Chondrocyte (in vitro differentiated cells): Measurements from ENCODE around the gene ONECUT3. TPM values are rescaled to one million over a fixed set of nuclear protein-coding genes. Genes with fewer than 3 reads are reported as not detected.

Experiments
- DNase-seq: peaks from one replicate; pipeline ENCODE4 v3.0.0; 2021; ENCODE audit warnings: mixed read lengths, low spot score
- H3K27ac Mint-ChIP-seq: one replicate; pipeline ENCODE4 v1.8.0; 2021; ENCODE audit warnings: mild to moderate bottlenecking, moderate library complexity, mixed read lengths; ENCODE audit not compliant: unreplicated experiment
- H3K27me3 Mint-ChIP-seq: 2 replicates; pipeline ENCODE4 v1.8.0; 2021; ENCODE audit warnings: low read depth, mixed read lengths
- H3K36me3 Mint-ChIP-seq: 2 replicates; pipeline ENCODE4 v1.8.0; 2021; ENCODE audit warnings: low read depth, mixed read lengths
- H3K4me1 Mint-ChIP-seq: 2 replicates; pipeline ENCODE4 v1.8.0; 2021; ENCODE audit warnings: low read depth, mild to moderate bottlenecking, mixed read lengths
- H3K4me3 Mint-ChIP-seq: one replicate; pipeline ENCODE4 v1.8.0; 2021; ENCODE audit warnings: mild to moderate bottlenecking, moderate library complexity, mixed read lengths; ENCODE audit not compliant: unreplicated experiment
- H3K9me3 Mint-ChIP-seq: 2 replicates; pipeline ENCODE4 v1.8.0; 2021; ENCODE audit warnings: low read depth, mixed read lengths
- total RNA-seq: library from RNA; stranded (reverse); gene quantifications from 3 replicates; pipeline ENCODE4 v1.2.1, GENCODE V29; 2021
- TF ChIP-seq, protein P1 (sequence below): fragments of 200-600 bp; sonication (generic); IDR thresholded peaks from 2 replicates; pipeline ENCODE4 v1.5.0; 2021; ENCODE audit warnings: antibody characterized with exemption, mild to moderate bottlenecking, moderate library complexity

ONECUT3 gene
- total RNA-seq, 1 donor from 2014 or later = not detected

DNA sequence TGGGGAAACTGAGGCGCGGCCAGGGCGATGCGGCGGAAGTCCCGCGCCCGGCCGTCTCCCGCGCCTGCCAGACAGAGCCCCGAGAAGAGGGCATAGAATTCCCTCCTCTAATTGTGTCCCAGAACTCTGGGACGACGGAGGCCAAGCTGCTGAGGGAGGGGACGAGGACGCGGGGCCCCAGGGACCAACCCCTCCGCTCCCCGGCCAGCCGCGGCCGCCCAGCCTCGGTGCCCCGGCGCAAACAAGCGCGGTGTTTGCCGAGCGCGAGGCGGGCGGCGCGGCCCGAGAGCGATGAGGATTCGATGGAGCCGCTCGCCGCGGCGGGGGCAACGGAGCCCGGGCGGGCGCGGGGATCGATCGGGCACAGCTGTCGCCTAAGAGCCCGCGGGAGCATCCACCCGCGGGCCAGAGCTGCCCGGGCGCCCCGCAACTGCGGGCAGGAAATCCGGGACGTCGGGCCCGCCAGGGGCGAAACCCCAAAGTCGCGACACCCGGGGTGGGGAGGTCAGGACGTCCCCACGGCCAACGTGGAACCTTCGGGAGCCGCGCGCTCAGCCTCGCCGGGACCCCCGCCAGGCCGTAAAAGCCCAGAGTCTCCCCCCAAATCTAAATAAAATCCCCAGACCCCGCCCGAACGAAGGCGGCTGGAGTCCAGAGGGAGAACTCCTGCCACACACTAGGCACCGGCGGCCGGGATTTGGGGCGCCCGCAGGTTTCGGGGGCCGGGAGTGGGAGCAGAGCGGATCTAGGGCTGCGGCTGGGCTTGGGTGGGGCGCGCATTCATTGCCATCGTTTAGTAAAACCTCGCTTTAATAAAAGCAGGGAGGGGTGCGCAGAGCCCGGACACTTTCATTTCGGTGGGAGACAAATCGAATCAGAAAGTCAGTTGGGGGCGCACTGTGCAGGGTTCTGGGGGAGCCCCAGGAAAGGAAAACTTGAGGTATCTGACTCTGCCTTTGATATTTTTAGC, 3.6 kb upstream of the ONECUT3 start:
- H3K27me3 Mint-ChIP-seq = peaks cover 38% of the 10 kb centered on the region
- H3K4me3 Mint-ChIP-seq = no peak overlapping the region
- H3K27ac Mint-ChIP-seq = no peak overlapping the region
- H3K4me1 Mint-ChIP-seq = peaks cover 6% of the 10 kb centered on the region
- H3K9me3 Mint-ChIP-seq = no peaks in the 10 kb centered on the region
- H3K36me3 Mint-ChIP-seq = no peaks in the 10 kb centered on the region
- TF ChIP-seq, protein P1, sequence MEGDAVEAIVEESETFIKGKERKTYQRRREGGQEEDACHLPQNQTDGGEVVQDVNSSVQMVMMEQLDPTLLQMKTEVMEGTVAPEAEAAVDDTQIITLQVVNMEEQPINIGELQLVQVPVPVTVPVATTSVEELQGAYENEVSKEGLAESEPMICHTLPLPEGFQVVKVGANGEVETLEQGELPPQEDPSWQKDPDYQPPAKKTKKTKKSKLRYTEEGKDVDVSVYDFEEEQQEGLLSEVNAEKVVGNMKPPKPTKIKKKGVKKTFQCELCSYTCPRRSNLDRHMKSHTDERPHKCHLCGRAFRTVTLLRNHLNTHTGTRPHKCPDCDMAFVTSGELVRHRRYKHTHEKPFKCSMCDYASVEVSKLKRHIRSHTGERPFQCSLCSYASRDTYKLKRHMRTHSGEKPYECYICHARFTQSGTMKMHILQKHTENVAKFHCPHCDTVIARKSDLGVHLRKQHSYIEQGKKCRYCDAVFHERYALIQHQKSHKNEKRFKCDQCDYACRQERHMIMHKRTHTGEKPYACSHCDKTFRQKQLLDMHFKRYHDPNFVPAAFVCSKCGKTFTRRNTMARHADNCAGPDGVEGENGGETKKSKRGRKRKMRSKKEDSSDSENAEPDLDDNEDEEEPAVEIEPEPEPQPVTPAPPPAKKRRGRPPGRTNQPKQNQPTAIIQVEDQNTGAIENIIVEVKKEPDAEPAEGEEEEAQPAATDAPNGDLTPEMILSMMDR = no peak
- no peak for DNase-seq

DNA sequence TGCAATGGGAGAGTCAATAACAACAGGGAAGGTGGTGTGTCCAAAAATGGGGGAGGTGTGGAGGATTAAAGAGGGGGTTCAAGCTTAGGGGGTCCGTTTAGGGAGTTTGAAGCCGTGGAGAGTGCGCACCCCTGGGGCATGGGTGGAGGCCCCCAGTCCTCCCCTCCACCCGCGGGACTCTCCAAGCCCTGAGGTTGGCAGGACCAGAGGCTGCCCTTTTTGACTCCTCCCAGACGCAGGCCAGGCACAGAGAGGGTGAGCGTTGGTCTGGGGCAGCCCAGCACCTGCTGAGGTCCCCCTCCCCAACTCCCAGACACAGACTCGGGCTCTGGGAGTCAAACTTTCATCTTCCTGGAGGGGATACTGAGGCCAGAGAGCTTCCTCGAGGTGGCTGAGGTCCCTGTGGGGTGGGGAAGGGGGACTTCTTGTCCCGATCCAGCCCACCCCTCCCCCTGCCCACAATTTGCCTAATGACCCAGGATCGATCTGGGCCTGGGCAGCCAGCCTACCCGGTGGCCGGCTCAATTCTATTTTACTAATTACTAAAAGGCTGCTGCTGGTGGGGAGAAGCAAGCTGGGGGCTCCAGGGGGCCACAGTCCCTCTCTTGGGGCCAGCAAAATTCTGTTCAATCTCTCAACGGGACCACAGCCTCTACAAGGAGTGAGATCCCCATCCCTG, 2.8 kb upstream of the ONECUT3 start:
- Mint-ChIP-seq H3K36me3 (no peaks in the 10 kb centered on the region), H3K27me3 (peaks cover 42% of the 10 kb centered on the region), H3K4me1 (peaks cover 8% of the 10 kb centered on the region), H3K9me3 (no peaks in the 10 kb centered on the region), H3K4me3 (no peak overlapping the region), H3K27ac (no peak overlapping the region)
- TF ChIP-seq, protein P1 = no peak
- DNase-seq = no peak

- Mint-ChIP-seq H3K36me3 (no peaks in the 10 kb centered on the region), H3K4me3 (no peak overlapping the region), H3K27ac (no peak overlapping the region), H3K27me3 (peaks cover 48% of the 10 kb centered on the region), H3K9me3 (no peaks in the 10 kb centered on the region), H3K4me1 (peaks cover 10% of the 10 kb centered on the region)
- DNase-seq = no peak
- TF ChIP-seq, protein P1 = no peak
Observed at GRCh38 chr19:1751367-1752008, 1.8 kb upstream of the ONECUT3 start.

DNA sequence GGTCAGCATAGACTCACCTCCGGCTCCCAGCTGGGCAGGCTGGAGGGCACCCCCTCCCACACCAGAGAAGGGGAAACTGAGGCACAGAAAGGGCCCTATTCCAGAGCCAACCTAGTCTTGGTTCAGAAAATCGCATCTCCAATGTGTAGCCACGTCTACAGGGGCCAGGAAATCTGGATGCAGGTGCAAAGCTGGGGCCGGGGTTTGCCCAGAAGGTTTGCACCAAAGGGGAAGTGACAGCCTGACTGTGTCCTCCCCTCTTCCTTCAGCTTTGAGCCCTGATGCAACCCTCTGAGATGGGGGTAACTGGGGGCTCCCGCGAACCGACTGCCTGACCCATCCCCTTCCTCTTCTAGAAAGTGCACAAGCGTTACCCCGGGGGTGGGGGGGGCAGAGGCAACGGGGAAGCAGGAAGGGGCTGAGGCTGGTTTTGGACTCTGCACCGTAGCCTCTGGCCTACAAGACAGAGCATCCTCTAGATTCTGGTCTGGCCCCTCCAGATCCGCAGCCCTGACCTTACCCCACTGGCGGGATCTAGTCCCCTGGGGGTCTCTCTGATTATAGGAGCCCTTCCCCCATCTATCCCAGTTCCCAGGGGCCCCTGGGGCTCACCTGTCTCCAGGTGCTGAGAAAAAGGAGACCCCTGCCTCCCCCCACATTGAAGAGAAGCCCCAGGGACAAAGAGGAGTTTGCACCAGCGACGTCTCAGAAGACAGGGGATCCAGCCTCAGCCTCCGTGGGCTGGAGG, 1.1 kb upstream of the ONECUT3 start:
- Mint-ChIP-seq H3K36me3 (no peaks in the 10 kb centered on the region), H3K27ac (no peak overlapping the region), H3K4me3 (no peak overlapping the region), H3K27me3 (peaks cover 49% of the 10 kb centered on the region), H3K4me1 (peaks cover 10% of the 10 kb centered on the region), H3K9me3 (no peaks in the 10 kb centered on the region)
- TF ChIP-seq, protein P1 = no peak
- no peak for DNase-seq
